GM04504 (cell line): ENCODE results near the gene CEP89.
"Not testable (repeated sequence)": the region's sequence is repeated elsewhere in the genome, so short reads cannot be mapped to it uniquely, and the experiment has no call there.

ENCODE experiments used
- DNase-seq: peaks from one replicate; pipeline ENCODE4 v3.0.0-alpha.2; 2012; ENCODE audit warnings: low read depth

Gene CEP89

DNA sequence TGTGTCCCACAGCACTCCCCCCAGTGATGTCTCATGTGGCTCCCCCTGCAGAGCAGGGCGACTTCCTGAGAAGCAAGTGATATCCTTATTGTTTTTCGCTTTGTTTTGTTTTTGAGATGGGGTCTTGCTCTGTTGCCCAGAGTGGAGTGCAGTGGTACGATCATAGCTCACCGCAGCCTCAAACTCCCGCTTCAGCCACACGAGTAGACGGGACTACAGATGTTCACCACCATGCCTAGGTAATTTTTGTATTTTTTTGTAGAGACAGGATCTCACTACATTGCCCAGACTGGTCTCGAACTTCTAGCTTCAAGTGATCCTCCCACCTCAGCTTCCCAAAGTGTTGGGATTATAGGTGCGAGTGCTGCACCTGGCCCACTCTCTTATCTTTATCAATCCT is 5.0 kb downstream of the CEP89 start:
- DNase-seq: no peak

DNA sequence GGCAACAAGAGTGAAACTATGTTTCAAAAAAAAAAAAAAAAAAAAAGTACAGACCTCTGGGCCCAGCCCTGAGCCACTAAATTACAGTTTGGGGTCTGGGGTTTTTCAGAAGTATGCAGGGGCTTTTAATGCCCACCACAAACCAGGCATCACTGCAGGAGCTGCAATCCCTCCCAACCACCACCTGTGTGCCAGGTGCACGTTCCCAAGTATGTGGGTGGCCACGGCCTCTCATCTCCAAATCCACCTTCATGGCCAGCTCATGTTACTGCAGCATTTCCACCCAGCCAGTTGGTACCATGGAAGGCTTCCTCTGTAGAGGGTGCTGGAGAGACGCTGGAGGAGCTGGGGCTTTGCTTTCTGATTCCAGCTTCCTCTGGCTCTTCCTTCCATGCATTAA is 26.5 kb downstream of the CEP89 start:
- no peak for DNase-seq

DNA sequence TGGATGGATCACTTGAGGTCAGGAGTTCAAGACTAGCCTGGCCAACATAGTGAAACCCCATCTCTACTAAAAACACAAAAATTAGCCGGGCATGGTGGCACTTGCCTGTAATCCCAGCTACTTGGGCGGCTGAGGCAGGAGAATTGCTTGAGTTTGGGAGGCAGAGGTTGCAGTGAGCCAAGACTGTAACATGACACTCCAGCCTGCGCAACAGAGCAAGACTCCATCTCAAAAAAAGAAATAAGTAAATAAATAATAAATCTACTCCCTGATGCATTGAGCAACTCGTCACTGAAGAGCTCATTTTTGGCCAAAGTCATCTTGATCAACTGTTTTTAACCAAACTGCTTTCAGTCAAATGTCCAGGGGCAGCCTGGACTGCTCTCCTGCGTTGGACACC is 30.5 kb downstream of the CEP89 start:
- DNase-seq: not testable (repeated sequence)

DNA sequence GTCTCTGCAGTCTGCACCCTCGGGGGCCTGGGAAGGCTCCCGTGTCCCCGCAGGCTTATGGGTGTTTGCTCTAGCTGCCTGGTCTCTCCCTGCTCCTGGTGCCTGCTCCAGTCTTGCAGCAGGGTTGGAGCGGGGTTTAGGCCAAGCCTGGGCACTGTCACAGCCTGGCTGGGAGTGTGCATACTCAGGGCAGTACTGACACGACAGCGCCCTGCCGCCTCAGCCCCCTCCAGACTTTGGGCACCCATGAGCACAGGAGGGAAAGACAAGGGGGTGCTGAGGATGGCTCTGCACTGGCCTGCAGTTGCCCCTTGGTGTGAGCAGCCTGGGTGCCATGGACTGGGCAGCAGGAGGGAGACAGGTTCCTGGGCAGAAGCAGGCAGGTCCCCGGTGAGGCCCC is 35.7 kb downstream of the CEP89 start:
- no peak for DNase-seq

DNA sequence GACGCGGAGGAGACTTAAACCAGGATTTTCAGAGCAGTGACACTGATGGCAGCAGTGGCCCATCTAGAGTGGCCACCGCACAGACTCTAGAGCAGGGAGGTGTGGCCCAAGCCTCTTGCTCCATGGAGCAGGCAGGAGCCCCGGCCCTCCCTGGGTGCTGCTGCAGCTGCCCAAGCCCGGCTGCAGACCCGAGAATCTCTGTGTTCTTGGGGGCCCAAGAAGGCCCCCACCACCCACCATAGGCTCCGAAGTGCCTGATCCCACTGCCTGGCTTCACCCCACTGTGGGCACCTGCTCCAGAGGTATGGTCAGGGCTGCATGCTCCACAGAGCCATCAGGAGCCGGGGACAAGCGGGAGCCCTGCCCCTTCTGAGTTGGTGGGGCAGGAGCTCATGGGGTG is 36.1 kb downstream of the CEP89 start:
- no peak for DNase-seq

DNA sequence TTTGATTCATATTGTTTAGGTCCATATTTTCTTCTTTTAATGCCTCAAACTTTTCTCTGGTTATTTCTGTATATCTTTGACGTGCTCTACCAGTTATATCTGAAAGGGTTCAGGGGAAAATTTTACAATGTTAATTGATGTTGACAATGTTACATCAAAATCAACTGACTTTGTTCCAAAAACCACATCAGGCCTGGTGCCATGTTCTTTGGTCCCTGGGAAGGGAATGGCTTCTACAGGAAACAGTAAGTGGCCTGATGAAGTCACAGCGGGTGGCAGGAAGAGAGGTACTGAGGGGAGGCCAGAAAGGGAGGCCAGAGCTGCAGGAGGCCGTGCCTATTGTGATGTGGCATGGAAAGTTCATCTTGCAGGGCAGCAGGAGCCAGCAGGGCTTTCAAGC is 38.2 kb downstream of the CEP89 start:
- no peak for DNase-seq

DNA sequence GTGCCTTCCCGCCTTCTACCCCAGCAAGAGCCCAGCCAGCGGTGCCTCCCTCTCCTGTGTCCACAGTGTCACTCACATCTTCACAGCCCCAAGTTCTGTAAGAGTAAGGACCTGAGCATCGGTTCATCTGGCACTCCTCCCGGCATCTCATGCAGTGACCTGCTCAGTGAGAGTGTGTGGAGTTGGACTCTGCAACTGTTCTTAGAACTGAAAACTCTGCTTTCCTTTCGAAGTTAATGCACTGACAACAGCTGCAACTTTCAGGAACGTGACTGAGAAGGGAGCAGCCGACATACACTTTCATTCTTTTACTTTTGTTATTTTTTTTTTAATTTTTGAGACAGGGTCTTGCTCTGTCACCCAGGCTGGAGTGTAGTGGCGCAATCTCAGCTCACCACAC is 41.2 kb downstream of the CEP89 start:
- DNase-seq: no peak

DNA sequence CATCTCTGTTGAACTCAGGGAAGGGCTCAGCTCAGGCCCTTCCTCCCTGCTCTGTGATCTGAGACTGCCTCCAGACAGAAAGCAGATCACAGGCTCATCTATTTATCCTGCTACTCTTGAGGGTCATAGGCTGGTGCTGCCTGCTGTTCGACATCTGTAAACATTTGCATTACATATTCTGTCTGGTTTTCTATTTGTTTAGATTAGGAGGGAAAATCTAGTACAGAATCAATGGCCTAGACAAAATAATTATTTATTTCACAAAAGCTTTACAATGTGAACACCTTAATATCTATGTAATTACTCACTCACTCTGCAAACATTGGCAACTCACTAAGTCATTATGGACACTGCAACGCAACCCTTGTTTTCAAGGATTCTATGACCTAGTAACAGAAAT is 43.0 kb downstream of the CEP89 start:
- no peak for DNase-seq

DNA sequence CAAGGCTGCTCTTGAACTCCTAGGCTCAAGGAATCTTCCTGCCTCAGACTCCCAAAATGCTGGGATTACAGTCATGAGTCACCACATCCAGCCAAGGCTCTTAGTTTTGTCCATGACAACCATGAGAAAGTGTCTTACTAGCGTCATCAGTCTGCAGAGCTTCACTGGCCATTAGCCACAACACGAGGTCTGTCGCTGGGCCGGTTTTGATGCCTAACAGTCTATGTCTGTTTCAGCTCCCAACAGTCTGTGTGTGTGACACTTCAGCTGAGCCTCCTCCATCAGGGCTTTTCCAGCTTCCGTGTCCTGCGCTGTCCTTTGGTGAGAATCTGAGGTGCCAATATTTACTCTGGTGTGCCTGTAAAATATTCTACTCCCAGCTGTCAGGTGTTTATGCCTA is 47.6 kb downstream of the CEP89 start:
- no peak for DNase-seq

DNA sequence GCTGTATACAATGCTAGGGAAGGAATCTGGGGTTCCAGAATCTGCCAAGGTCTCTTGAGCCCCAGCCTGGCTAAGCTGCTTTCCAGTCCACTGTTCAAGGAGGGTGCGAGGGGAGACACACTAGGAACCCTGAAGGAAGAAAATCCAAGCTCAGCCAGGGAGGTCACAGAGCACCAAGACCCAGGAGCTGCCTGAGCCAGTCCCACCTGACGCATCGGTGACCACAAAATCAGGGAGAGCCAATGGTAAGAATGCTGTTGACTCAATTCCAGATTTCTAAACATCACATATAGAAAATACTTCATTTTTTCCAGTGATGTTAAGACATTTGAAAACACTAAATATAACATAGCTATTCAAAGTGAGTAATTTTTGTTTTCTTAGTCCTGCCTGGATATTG is 50.1 kb downstream of the CEP89 start:
- DNase-seq: no peak

DNA sequence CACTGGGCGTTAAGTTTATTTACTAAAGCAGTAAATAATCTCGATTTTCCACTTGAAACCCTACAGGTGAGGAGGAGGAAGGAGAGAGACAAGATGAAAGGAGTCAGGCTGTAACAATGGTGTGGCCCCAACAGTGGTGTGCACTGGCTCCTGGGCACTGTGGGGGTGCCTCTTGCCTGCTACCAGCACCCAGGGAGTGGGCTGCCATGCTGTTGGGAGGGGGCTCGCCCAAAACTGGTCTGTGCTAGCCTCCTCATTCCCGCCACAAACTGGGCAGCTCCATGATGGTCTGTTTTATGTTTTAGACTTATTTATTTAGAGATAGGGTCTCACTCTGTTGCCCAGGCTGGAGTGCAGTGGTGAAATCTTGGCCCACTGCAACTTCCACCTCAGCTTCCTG is 52.4 kb downstream of the CEP89 start:
- no peak for DNase-seq

DNA sequence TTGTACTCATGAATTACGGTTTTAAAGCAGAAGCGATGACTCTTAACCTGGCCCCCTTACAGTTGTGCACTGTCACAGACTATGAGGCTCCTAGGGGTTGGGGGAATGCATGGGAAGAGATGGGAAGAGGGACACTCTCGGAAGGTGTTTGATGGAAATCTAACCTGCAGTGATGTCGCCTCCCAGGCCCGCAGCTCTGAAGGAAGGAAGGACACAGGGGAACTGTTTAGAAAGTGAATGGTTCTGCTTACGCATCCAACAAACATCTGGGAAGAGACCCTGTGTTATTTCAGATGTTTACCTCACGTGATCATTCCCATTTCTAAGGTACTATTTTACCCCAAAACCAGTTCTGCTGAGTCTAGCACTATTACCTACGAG is 54.2 kb downstream of the CEP89 start:
- no peak for DNase-seq

DNA sequence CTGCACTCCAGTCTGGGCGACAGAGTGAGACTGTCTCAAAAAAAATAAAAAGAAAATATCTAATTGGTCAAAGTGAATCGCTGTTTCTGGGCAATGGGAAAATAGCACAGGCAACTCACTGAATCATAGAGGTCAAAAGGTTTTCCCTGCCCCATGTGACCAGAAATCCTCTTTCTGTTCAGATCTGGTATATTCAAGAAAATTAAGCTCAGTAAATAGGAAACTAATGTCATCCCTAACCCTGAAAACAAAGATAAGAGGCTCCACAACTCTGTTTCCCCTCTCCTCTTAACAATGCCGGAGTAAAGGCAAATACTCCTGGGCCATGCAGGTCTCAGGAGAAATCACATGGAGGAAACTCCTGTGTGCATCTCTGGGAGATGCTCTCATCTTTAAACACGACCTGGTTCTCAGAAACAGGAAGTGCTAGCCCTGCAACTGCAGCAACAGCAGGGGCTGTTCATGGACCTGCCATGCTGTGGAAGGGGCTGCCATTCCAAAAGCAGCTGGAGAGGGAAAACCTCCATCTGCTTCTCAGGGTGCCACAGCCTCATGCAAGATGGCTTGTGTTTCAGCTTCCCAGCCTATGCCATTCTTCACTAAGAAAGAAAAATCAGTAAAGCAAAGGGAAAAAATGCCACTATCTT is 54.7 kb downstream of the CEP89 start:
- DNase-seq: no peak

DNA sequence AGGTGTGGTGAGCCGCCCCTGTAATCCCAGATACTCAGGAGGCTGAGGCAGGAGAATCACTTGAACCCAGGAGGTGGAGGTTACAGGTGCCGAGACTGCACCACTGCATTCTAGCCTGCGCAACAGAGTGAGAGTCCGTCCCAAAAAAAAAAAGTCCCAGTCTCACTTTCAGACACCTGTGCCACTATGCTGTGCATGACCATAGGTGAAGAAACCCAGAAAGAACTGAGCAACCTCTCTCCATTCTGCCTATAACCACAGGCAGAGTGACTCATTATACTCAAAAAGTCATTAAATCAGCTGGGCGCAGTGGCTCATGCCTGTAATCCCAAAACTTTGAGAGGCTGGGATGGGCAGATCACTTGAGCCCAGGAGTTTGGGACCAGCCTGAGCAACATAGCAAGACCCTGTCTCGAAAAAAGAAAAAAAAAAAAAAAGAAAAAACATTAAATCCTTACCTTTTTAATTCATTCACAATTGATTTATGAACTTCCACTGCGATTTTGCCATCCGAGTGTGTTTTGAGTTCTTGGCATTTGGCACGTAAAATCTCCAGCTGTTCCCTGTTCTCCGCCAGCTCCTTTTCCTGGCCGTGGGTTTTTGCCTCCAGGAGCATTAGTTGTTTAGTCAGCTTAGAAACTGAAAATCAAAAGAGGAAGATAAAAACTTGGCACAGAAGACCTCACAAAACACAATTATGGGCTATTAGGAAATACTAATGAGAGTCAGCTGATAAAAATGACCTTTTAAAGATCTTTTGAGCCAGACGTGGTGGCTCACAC is 56.7 kb downstream of the CEP89 start:
- no peak for DNase-seq

DNA sequence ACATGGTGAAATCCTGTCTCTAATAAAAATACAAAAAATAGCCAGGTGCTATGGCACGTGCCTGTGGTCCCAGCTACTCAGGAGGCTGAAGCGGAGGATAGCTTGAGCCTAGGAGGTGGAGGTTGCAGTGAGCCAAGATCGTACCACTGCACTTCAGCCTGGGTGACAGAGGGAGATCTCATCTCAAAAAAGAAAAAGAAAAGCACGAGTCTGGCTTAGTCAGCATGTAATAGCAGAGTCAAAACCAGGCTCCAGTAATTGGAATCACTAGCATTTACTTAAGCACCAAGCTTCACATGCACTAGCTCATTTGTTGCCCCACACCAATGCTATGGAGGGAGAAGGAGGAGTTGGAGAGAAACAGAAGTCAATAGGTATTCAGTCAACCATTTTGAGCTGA is 60.3 kb downstream of the CEP89 start:
- no peak for DNase-seq

DNA sequence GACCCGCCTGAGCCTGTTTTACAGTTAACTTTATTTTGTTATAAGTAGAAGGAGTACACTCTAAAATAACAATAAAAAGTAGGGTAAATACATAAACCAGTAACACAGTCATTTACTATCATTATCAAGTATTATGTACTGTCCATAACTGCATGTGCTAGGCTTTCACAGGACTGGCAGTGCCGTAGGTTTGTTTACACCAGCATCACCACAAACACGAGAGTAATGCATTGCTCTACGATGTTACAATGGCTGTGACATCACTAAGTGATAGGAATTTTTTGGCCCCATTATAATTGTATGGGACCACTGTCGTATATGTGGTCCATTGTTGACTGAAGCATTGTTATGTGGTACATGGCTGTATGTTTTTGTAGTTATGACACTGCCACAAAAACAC is 60.9 kb downstream of the CEP89 start:
- DNase-seq: no peak

DNA sequence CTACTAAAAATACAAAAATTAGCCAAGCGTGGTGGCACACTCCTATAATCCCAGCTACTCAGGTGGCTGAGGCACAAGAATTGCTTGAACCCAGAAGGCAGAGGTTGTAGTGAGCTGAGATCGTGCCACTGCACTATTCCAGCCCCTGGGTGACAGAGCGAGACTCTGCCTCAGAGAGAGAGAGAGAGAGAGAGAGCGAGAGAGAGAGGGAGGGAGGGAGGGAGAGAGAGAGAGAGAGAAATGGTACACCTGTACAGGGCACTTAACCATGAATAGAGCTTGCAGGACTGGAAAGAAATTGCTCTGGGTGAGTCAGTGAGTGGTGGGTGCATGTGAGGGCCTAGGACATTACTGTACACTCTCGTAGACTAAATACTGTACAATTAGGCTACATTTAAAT is 61.7 kb downstream of the CEP89 start:
- no peak for DNase-seq

DNA sequence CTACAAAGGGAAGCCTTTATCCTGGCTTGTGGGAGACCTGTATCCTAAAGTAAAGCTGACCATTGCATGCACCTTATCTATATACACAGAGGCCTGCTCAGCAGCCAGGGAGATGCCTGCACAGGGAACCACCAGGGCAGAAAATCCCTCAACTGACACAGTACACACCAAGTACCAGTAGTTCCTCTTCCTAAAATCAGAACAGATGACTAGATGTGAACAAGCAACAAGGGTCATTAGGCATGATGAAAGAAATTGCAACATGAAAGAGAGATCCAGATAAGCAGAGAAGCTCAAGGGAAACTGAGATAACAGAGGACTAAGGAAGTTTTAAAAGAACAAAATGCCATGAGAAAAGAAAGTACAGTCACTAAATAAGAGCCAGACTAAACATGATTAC is 62.5 kb downstream of the CEP89 start:
- DNase-seq: no peak

DNA sequence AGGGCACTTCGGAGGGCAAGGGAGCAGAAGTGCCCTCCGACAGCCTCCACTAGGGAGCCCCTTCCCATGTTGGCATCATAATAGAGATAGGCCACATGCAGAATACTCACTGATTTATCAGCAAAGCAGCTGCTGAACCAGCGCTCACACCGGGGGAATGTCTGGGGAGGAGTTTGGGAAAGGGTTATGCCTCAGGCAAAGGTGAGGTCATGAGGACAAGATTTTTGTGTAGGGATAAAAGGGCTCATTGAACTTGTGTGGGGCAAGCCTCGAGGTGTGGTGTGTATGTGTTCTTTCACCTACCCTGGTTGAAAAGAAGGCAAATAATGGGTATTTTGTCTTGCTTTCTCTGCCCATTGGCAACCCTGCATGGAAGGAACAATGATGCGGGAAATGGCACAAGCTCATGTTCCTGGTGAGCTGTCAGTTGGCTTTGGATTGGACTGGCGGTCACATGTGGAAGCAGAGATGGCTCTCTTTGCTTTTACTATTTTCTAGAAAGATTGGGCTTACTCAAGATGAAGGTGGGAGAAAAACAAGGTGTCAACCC is 63.0 kb downstream of the CEP89 start:
- no peak for DNase-seq

DNA sequence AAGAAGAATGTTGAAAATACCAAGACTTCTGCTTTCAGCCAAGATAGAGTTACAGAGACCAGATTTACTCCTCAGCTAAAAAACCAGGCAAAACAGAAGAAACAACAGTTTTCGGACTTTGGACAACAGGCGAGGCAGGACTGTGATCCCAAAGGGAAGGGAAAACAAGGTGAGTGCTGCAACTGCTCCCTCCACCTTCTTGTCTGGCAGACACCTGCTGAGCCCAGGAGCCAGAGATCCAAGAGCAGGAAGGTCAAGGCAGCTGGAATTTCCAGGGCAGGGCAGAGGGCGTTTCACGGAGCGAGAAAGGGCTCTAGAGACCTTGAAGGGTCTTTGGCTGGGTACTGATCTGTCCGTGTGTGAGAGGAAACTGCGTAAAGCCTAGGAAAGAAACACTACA is 69.3 kb downstream of the CEP89 start:
- no peak for DNase-seq

DNA sequence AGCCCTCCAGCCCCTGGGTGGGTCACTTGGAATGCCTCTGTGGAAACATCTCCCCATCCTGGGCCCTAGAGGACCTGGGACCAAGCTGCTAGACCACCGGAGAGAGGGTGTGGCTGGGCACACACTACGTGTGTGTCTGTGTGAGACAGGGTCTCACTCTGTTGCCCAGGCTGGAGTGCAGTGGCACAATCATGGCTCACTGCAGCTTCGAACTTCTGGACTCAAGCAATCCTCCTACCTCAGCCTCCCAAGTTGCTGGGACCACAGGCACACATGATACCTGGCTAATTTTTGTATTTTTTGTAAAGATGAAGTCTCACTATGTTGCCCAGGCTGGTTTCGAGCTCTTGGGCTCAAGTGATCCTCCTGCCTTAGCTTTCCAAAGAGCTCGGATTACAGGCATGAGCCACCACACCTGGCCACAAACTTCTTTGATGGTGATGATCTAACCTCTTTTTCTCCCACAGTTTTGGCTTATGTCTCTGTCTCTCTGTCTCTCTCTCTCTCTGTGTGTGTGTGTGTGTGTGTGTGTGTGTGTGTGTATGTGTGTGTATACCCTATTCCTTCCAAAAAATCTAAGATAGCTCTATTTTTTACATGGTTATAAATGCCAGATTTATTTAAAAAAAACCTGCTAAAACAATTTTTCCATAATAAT is 70.1 kb downstream of the CEP89 start:
- no peak for DNase-seq

DNA sequence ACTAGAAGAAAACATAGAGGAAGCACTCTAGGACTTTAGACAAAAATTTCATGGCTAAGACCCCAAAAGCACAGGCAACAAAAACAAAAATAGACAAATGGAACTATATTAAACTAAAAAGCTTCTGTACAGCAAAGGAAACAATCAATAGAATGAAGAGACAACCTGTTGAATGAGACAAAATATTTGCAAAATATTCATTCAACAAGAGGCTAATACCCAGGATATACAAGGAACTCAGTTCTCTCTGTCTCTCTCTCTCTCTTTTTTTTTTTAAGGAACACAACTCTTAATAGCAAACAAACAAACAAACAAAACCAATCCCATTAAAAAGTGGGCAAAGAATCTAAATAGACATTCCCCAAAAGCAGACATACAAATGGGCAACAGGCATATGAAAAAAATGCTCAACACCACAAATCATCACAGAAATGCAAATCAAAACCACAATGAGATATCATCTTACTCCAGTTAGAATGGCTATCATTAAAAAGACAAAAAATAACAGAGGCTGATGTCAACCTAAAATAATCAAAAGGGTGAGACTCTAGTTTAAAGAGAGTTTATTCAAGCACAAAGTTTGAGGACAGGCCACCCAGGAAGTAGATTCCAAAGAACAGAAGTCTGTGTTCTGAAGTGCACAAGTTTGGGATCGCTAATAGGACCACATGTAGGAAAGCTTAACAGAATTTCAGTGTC is 75.1 kb downstream of the CEP89 start:
- DNase-seq: no peak

DNA sequence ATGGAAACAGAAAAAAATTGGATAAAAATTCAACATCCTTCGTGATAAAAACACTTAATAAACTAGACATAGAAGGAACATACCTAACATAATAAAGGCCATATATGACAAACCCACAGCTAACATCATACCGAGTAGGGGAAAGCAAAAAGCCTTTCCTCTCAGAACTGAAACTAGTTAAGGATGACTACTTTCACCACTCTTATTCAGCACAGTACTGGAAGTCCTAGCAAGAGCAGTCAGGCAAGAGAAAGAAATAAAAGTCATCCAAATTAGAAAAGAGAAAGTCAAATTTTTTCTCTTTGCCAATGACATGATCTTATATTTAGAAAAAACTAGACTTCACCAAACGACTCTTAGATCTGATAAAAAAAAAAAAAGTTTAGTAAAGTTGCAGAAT is 76.4 kb downstream of the CEP89 start:
- no peak for DNase-seq
